Measurements from ENCODE around the gene FOXN3.
"Not testable (repeated sequence)": the region's sequence is repeated elsewhere in the genome, so short reads cannot be mapped to it uniquely, and the experiment has no call there.

Gene FOXN3

DNA sequence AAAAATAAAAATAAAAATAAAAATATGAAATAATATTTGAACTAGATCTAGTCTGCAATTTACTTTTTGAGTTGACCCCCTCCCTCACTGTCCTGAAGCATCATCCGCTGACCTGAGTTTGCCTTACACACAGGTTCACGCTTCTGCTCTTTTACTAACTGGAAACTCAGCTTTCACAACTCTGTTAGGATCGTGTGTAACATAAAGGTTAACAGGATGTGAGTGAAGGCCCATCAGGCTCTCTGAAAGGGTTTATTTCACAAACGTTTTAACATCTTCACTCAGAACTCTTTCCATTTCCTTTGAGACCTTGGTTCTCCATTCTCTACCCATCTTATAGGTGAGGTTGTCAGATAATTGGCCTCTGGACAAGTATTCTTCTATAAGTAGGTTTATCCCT, 191.4 kb downstream of the FOXN3 start:
- no peak for DNase-seq

DNA sequence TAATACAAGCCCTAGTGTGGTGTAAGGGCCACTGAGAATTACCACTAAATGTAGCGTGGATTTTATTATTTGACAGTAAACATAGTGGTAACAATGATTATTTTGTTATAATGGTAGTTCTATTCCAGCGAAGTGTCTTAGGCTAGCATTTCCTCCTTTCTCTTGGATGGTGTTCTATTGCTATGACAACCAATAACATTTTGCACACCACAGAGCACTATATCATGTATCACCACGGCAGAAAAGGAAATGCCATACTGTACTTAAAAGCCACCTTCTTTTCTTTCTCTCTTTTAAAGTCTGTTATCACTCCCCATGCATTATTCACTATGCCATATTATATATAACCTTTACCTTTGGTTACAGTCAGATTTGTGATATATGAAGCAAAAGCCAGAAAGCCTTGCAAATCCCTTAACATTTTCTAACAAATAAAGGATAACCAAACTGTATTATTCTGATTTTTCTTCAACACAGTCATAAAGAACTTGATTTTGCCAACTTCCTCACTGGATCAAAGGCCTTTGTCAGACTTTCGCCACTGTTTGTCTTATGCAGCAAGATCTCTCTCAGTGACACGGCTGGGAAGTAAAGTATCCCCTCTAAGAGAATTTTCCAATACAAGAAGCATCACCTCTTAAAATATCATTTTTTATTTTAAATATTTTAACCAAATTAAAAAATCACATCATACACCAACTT, 195.8 kb downstream of the FOXN3 start:
- peak; percentile 74 to 91 for DNase-seq

DNA sequence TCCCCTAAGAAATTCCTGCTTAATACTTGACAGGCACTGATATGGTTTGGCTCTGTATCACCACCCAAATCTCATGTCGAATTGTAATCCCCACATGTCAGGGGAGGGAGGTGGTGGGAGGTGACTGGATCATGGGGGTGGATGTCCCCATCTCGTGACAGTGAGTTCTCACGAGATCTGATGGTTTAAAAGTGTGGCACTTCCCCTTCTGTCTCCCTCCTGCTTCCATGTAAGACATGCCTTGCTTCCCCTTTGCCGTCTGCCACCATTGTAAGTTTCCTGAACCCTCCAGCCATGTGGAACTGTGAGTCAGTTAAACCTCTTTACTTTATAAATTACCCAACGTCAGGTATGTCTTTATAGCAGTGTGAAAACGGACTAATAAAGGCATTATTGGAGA, 198.0 kb downstream of the FOXN3 start:
- no peak for DNase-seq

DNA sequence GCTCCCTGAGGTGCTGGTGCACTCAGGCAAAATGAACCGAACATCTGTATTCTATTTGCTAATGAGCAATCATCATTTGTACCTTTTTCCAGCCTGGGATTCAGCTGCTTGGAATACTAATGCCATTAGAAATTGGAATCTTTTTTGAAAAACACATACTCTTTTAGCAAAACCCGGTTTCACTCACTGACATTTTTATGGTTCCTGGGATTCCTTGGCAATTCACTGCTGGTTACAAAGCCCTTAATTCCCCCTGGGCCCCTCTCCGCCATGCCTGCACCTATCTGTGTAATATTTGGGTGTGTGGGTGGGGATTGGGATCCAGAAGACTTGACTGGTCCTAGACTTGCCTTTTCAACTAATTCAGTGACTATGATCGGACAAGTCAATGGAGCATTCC, 199.1 kb downstream of the FOXN3 start:
- DNase-seq = no peak

DNA sequence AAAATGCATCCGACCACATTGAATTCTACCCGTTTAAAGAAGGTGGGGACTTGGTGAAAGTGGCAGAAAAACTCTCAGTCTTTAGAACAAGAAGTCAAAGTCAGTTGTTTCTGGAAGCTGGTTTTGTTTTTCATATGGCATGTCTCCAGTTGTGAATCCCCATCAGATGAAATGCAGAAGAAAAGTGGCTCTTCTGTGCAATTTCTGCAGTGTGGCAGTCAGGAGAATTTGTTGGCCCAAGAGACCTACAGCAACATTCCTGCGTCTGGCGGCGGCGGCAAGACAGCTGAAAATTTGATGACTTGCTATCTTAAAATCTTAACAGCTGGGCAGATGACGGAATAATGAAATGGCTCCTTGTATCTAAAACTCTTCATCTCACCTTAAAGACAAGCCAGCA, 201.5 kb downstream of the FOXN3 start:
- no peak for DNase-seq

DNA sequence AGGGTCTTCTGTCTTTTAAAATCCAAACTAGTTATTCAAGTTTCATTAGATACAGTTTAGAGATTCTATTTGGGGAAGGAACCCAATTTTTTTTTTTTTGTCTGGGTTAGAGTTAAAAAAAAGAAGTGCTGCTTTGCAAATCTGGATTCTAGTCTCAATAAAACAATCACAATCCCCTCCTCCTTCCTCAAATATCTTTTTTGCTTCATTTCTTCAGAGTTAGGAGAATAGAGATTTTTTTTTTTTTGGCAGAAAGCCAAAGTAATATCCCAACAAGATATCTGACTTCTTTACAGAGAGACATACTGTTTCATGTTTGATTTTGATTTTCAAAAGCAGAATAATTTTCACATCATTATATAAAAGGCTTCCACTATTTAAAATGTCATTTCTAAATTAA, 201.9 kb downstream of the FOXN3 start:
- DNase-seq = no peak

DNA sequence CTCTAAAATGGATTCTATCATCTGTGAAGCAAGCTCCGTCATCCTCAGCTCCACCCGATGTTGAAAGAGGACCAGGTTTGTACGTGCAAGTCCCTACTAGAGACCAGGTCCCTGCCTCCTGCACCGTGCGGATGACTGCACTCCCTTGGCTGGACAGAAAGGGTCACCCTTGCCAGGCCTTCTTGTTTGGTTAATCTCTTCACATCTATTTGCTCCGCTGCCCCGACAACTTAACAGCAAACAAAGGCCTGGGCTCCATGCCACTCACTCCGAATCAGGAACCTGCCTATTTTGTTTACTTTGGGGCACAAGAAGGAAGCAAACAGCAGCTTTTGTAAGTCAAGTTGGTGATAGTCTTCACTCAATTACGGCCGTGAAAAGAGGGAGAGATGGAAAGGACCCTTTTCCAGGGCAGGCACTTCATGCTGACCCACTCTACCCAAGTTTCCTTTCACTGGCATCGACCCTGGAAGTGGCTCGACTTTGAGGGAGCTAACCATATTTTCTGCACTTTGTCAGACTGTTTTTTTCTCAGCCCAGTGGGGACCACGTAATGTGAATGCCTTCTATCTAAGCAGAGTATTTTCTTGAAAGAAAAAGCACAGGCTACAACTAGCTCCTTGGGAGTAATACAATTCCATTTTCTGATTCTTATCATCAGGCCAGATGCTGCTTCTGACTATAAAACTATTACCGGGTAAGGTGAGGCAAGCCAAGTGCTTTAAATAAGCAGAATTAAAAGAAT, 202.6 kb downstream of the FOXN3 start:
- DNase-seq = peak; percentile 77 to 92

DNA sequence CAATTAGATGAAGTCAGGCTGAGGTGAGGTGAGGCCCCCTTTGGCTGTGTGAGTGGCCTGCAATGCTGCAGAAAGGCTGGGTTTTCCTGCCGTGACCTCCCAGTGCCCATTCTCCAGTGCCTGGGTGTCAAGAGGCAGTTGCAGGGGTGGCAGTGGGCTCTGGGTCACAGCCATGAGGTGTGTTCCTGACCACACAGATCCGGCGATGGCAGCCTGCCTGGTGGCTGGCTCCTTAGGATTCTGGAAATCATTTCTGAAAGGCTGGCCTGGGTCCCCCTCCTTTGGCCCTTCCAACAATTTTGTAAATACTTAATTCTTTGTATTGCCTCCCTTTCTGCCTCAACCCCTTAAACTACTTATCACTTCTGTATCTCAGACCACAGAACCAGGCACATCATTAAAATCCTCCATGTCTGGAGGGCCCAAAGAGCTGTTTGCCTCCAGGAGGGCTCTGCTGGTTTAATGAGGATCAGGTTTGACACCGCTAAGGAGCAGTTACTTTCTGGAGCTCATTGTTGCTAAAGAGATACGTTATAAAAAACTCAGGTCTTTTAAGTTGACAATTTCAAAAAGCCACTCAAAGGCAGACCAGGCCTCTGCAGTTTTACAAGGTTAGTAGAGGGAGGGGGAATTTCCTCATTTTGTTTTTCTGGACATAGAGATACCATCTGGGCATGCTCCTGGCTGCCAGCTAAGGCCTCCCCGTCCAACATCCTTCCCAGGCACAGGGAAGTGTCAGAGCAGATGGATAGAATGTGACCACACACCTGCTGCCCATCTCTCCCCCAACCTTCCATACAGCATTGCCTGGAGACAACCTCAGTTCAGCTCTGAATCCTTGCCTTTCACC, 204.4 kb downstream of the FOXN3 start:
- DNase-seq = no peak

DNA sequence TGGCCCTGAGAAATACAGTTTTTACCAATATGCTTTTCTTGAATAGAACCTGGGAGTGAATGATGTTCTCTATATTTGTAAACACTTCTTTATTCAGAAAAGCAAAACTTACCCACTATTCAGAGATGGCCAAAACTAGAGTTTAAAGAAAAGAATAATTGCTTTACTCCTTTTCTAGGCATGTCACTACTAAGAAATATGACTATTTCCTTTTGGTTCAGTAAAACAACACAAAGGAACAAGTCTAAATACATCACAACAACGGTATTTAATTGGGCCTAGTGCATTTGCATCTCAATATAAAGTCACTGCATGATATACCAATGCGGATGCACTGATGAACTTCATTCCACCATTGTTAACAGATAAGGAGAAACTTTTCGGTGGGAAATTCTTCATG, 207.5 kb downstream of the FOXN3 start:
- no peak for DNase-seq

DNA sequence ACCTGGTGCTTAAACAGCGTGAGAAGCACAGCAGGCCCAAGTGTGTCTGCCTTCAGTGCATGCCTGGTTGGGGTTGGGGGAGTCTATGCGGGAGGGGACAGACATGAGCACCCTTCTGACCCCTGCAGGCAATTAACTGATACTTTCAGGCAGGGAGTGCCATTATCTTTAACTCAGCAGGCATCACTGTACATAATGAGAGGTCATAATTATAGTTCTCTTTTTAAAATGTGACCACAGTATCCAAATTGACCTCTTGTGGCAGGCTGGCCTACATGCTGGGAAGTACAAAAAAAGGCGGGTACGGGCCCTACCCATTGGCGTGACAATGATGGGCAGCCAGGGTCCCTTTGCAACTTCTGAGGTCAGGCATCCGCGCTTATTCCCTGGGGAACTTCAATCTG, 209.1 kb downstream of the FOXN3 start:
- DNase-seq = peak; percentile 61 to 88

DNA sequence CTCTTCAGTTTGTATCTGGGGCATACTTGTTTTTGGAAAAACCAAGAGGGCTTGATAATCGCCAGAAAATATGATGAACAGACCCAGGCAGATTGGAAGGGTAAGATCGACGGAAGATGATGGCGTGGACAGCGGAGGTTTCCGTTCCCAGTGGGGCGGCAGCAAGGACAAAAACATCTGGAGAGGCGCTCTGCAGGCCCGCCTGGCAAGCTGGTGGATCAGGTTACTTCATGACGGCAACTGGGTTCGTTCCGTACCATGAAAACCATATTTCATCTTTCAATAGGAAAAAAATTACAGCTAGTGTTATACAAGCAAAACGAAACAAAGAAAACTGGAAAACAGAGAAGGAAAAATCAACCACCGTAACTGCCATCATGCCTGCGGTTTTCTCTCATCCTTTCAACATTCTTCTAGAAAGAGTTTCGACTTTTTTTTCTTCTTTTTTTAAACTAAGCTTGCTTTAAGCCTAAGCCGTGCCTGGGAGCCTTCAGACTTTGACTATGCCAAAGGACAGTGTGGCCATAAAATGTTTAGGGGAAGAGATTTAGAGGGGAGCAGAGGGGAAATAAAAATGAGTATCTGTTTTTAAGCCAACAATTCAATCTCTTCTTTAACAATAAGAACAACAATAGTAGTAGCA, 210.5 kb downstream of the FOXN3 start:
- no peak for DNase-seq

DNA sequence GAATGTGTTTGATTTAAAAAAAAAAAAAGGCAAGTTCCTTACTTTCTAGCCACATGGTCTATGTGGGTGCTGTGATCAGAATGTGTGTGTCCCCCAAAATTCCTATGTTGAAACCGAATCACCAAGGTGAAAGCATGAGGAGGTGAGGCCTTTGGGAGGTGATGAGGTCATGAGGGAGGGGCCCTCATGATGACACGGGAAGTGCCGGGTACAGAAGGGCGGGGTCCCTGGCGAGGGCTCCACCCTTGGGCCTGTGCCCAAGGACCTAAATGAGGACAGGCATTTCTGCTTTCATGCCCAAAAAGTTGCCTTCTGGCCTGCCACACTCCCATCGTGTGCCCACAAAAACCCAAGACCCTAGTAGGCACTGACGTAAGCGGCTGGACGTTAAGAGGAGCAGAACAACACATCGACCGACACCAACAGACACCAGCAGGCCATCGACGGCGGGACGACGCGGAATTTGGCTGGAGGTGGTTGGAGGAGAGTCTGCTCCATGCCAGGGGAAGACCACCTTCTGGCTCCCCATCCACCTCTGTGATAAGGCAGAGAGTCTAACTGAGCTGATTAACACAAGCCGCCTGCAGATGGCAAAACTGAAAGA, 211.8 kb downstream of the FOXN3 start:
- DNase-seq = no peak

DNA sequence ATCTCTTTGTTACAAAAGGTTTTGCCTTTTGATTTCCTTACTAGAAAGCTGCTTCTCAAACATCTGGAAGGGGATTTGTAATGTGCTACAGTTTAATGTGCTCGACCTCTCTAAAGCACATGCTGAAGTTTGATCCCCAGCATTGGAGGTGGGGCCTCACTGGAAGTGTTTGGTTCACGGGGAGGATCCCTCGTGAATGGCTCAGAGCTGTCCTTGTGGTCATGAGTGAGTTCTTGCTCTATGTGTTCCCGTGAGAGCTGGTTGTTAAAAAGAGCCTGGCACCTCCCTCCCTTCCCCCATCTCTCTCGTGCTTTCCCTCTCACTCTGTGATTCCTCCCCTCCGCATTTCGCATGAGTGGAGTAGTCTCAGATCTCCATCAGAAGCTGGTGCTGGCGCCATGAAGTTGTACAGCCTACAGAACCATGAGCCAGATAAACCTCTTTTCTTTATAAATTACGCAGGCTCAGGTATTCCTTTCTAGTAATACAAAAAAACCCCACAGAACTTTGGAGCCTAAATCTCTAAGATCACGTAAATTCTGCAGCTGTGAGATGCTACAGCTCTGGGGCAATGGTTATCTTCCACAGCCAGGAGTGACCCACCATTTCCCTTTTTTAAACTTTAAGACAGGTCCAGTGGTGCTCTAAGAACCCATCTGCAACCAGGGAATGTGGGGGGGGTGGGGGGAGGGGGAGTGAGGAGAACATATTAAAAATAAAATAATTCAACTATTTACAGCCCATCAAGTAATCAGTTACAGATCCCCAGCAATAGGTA, 214.4 kb downstream of the FOXN3 start:
- no peak for DNase-seq

DNA sequence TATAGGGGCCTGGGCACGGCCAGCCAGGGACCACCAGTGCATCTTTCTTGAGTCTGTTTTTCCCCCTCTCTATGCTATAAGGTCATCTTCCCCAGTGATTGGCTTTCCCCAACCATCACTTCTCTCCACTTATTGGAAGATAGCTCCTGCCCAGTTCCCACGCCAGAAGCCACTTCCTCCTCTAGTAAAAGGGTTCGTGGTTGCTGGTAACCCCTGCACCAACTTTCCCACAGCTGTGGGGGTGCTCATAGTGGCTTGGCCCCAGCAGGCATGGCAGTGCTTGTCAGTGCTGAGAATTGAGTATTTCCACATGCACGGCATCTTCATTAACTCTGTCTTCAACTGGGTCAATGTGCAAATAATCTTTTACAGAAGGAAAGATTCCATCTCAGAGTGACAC, 215.4 kb downstream of the FOXN3 start:
- DNase-seq = no peak

DNA sequence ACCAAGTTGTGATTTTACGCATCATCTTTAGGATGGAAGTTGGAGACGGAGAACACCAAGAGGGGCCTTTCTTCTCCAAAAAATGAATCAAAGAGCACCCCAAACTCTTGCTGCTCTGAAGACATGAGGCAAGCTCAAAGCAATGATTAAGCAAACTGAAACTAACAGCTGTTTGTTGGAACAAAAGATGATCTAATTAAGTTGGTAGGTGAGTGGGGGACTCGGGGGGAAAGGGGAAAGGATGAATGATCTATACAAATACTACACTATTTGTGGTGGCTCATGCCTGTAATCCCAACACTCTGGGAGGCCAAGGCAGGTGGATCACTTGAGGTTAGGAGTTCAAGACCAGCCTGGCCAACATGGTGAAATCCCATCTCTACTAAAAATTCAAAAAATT, 217.7 kb downstream of the FOXN3 start:
- not testable (repeated sequence) for DNase-seq

DNA sequence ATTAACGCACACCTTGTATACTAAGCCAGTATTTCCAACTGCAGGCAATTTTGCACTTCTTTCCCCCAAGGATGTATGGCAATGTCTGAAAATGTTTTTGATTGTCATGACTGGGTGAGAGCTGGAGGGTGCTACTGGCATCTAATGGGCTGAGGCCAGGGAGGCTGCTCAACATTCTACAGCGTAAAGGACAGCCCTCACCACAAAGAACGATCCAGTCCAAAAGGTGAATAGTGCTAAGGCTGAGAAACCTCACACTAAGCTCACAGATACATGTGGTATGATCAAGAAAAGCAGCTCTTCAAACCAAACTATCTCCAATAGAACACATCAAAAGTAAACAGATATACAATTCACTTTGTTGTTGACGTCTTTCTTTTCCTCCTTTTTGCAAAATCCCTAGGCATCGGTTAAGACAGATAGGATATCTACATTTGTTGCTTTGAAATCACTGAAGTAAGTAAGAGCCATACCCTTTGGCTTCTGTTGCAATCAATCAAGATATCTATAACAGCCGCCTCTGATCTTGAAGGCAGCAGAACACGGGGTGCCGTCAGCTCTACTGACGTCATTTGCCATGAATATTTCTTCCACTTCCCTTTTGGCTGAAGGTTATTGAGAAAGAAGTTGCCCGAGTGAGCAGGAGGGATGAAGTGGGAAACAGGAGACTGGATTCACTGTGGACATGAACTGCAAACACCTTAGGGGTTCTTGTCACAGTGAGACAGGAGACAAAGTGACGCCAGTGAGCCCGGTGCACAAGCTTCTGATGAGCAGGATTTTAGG, 218.3 kb downstream of the FOXN3 start:
- DNase-seq = no peak

DNA sequence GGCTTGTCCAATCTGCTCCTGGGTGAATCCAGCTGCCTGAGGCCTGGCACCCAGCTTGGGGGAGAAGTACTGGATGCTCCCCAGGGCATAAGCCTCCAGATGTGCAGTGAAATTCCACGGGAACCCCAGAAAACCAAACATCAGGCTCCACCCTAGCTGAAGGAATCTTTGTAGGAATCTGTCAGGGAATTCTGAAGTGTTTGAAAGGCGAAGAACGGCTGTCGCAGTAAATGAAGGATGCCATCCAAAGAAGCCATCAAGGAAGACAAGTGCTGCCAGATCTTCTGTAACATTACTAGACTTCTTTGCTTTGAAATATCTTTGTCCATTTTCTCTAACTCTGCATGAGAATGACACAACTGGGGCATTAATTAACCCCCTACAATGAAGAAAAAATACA, 219.4 kb downstream of the FOXN3 start:
- DNase-seq = no peak

DNA sequence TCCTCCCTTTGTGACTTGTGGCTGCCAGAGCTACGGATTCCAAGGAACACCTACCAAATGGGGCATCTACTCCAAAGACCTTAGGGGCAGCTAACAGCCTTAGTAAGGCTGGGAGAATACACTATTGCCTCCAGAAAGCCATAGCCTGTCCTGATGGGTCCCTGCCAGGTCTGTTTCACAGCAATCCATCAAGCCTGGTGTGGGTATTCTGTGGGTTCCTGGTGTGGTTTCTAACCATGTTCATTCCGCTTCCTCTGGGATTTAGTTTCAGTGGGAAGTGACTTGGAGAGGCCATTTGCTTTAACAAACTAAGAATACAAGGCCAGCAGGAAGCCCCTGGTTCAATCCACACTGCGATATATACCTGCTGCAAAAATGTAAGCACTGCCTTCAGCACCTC, 220.5 kb downstream of the FOXN3 start:
- DNase-seq = no peak

DNA sequence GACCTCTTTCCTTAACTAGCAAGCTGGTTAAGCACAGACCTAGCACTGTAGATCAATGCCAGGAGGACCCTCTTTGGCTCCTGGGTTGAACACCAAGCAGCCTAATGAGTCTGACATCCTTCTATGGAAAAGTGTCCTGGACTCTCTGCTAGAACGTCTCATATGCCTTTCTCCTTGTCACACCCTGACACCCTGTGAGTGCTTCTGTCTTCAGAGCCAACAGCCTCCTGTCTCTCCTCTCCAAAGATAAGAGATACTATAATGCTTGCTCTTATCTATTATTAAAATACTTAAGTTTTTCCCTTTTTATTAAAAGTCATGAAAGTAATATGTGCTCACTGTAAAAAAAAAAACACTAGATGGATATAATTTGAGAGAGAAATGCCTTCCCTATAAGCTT, 222.7 kb downstream of the FOXN3 start:
- no peak for DNase-seq

DNA sequence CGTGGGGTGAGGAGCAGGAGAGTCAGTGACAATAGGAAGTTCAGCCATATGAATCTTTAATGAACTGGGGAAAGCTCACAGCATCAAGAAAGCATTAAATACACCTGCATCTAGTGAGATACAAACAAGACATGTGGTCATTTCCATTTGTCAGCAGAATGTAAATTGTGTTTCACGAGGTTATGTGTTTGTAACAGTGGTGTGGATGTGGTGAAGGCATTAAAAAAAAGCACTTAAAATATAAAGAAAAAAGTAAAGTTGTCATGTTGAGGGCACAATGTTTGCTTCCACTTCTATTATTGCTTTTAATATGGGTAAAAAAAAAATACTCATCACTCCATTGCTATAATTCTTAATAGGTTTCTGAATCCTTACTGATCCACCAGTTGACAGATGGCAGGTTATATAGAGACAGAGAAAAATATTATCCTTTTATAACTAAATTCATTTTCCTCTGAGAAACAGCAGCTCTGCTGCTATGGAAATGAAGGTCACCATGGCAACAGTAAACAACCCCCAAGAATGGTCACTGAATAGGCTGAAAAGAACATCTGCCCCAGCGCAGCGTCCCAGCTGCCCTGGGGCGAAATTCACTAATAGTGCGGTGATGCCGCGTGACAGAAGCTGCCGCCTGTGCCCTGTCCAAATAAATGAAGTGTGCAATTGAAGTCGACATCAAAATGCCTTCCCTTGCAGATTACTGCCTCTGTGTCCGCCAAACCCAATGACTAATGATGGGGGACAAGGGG, 226.1 kb downstream of the FOXN3 start:
- peak; percentile 98 to 100 for DNase-seq

All from NCI-H2081 (cell line).